Measurements from ENCODE around the gene PPTC7.

DNA sequence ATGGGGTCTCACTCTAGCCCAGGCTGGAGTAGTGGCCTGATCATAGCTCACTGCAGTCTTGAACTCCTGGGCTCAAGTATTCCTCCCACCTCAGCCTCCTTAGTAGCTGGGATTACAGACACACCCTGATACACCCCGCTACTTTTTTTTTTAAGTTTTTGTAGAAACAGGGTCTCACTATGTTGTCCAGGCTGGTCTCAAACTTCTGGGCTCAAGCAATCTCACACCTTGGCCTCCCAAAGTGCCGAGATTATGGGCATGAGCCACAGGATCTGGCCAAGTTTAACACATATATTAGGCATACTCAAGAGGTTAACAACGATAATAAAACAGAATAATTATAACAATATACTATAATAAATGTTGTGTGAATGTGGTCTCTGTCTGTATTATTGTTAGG, 25.8 kb downstream of the PPTC7 start:
- TF ChIP-seq, protein P1, sequence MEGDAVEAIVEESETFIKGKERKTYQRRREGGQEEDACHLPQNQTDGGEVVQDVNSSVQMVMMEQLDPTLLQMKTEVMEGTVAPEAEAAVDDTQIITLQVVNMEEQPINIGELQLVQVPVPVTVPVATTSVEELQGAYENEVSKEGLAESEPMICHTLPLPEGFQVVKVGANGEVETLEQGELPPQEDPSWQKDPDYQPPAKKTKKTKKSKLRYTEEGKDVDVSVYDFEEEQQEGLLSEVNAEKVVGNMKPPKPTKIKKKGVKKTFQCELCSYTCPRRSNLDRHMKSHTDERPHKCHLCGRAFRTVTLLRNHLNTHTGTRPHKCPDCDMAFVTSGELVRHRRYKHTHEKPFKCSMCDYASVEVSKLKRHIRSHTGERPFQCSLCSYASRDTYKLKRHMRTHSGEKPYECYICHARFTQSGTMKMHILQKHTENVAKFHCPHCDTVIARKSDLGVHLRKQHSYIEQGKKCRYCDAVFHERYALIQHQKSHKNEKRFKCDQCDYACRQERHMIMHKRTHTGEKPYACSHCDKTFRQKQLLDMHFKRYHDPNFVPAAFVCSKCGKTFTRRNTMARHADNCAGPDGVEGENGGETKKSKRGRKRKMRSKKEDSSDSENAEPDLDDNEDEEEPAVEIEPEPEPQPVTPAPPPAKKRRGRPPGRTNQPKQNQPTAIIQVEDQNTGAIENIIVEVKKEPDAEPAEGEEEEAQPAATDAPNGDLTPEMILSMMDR (IDR thresholded peaks at IDR 0.05; ENCODE audit: borderline replicate concordance, extremely low read depth, low read length, poor library complexity, severe bottlenecking): no peak
- no peak for TF ChIP-seq EZH2 (IDR thresholded peaks at IDR 0.05; ENCODE audit: borderline replicate concordance, low read depth, low read length, severe bottlenecking)
